Activated CD8-positive, alpha-beta memory T cell treated with anti-CD3 and anti-CD28 coated beads, Interleukin-2, amount 50 U/mL, for 24 hours (primary cell): ENCODE results near the gene DLGAP1.
"Not testable (repeated sequence)": the region's sequence is repeated elsewhere in the genome, so short reads cannot be mapped to it uniquely, and the experiment has no call there.

Experiments used
- DNase-seq: peaks from one replicate; pipeline ENCODE4 v3.0.0-alpha.2; 2020; ENCODE audit errors: extremely low read depth

Gene DLGAP1

DNA sequence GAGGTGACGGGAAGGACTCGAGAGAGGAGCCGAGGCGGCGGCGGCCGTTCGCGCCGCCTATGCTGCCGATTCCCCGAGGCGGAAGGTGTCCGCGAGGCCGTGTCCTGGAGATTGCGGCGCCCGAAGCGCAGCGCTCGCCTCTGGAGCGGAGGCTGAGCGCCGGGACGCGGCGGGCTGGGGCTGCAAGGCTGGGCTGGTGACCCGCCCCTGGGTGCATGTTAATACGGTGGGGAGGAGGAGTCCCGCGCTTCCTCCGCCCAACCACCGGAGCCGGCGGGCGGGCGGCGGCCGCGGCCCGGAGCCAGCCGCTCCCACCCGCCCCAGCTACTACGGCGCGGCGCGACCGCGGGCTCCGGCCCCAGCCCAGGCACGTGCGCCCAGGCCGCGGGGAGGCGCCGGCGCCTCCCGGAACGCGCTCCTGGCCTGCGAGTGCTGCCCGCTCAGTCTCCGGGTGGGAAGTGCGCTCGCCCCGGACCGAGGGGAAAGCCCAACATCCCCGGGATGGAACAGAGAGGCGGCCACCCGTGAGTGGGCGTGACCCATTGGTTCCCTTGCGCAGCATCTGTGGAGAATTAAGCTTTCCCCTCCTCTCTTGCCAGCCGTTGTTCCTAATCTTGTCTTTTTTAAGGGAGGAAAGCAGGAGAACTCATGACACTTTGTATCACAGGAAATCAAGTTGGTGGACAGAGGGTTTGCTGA is at the start of gene DLGAP1:
Gene DLGAP1 (minus strand): TSS at position 195 of the 699 bp plus-strand sequence.
- DNase-seq = no peak

- not testable (repeated sequence) for DNase-seq
These were observed 39.7 kb upstream of the DLGAP1 start for GRCh38 chr18:4494703-4495284.

- DNase-seq = no peak
These were observed 13.4 kb upstream of the DLGAP1 start for GRCh38 chr18:4468511-4468910.

DNA sequence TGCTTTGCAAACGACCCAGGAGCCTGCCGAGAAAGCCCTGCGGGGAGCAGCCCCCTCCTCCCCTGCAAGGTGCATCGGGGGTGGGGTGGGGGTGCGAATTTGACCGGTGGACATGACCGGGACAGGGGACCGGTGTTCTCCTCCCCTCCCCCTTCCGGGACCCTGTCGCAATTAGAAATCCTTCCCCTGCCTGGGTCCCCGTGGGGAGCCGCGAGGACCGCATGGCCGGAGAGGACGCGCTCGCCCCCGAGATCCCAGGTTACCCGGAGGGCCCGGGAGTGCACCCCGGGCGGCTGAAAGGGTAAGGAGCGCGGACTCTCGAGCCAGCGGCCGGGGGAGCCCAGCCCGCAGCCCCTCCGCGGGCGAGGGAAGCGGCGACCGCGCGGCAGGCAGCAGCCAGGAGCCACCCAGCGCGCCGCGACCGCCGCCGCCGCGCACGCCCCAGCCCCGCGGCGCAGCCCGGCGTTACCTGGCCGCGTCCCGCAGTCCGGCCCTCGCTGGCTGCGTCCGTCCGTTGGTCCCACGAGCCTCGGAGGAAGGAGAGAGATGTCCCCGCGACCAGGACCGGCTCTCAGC is 482 bp downstream of the DLGAP1 start:
- DNase-seq = no peak

DNA sequence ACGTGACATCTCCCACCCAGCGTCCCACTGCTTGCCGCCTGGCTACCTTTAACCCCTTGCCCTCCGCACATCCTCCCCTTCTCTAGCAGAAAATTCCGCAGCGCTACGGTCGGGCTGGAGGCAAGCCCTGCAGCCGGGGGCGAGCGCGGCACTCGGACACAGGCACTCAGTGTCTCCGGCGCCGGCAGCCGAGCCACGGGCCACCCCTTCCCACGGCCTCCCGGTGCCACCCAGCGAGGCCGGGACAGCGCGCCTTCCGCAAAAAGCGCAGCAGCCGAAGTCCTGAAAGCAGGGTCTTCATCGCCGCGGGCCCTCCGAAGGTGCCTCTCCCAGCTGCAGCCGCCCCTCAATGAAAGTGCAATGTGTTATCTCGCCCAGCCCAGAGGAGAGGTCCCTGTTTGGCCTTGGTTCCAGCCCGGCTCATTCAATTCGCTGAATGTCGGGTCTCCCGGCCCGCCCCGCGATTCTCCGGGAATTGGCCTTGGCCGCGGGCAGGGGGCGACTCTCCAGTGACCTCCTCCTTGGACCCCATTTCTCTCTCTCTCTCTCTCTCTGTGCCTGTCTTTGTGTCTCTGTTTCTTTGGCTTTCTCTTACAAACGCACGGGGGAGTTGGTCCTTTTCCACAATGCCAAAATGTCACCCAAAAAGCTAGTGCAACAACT is 1.1 kb downstream of the DLGAP1 start:
- no peak for DNase-seq

DNA sequence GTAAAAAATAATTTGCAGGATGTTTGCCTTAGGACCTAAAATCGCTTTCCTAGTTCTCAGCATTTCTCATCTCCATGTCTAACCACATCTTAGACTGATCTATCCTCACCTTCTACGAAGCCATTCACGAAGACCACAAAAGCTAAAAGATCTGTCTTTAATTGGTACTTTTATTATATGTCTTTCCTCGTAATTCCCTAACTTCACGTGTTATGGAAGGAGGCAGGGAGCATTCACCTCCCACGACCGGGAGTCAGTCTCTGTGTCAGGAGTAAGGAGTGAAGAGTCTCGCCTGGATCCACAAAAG is 1.6 kb downstream of the DLGAP1 start:
- DNase-seq = no peak

DNA sequence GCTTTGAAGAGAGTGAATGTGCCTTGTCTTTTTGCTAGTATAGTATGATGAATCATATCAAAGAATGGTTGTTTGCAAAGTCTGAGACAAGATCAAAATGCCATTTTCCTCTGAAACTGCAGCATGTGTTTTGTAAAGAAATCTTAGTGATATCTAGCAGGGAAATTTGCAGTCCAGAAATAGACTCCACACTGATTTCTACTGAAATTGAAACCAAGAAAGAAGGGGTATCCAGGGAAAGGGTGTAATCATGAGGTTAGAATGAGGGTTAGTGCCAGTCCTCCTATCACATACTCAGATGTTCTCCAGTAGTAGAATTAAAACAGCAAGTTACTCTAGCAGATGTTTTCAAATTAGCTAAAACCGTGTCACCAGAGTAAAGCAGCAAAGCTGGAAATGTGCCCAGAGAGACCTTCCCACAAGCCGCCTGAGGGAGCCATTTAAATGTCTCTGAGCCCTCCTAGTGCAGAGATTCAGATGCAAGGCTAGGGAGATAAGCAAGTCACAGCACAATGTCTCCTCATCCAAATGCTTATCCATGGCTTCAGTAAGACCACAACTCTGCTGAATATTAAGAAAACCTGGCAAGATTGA is 4.9 kb downstream of the DLGAP1 start:
- DNase-seq = no peak

DNA sequence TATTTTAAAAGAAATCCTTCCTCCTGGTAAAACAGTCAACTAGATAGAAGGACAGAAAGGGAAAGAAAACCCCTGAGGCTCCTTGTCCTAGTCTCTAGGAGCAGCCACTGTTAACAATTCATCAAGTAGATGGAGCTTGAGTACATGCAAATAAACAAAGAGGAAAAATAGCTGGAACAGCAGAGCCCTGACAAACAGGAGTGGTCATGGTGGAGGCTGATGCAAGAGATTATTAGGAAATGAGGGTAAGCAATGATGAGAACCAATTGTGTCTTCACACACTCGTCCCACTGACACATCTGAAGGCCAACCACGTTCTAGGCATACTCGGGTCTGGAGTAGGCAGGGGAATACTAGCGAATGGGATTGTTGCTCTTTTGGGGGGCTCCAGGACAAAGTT is 9.2 kb downstream of the DLGAP1 start:
- DNase-seq = no peak

GRCh38 chr18:4444306-4444705 is 10.8 kb downstream of the DLGAP1 start:
- no peak for DNase-seq

- no peak for DNase-seq
These were observed 14.0 kb downstream of the DLGAP1 start for GRCh38 chr18:4441098-4441497.

DNA sequence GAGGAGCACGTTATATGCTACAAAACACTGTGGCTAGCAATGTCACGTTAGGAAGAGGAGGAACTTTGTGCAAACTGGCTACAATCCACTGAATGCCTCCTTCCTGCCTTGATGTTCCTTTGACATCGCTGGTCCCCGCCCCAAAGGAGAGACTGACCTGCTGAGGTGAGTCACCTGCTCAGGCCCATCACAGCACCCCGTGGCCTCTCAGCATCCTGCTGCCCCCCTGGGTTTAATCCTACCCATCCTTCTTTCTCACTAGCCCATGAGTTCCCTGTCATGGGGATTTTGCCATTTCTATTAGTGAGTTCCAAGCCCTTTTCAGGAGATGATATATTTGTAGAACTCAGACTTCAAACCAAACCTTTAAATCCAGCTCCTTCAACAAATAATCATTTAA is 16.2 kb downstream of the DLGAP1 start:
- no peak for DNase-seq

- DNase-seq = no peak
These were observed 21.4 kb downstream of the DLGAP1 start for GRCh38 chr18:4433717-4434116.

- DNase-seq = no peak
These were observed 24.3 kb downstream of the DLGAP1 start for GRCh38 chr18:4430836-4431235.

DNA sequence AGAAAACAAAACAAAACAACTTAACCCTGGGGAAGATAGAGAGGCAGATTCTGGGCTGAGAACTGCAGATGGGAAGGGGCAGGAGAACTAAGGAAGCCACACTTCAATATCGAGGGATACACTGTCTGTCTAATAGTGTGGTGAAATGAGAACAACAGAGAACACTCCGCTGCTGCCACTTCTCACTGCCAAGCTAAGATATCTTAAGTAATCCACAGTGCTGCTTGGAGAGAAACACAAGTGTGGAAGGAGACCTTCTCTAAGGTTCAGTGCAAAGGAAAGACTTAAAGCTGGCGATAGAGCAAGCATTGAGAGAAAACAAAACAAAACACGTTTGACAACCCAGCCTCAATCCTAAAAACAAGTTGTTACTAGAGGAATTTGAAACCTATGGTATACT is 37.4 kb downstream of the DLGAP1 start:
- no peak for DNase-seq

DNA sequence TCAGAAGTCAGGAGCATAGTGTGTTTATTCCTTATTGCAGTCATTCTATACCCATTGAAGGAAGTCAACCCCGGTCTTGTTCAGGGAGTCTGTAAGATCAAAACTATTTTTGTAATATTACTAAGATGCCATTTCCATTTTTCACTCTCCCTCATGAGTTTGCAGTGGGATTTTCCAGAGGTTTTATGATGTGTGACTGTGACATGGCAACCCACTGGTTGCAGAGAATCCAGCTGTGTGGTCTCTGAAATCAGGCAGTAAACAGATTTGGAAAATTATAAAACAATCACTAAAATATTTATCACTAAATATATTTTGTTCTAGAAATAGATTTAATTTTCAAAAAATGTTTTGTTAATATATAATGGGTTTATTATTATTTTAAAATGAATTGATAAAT is 38.1 kb downstream of the DLGAP1 start:
- no peak for DNase-seq

DNA sequence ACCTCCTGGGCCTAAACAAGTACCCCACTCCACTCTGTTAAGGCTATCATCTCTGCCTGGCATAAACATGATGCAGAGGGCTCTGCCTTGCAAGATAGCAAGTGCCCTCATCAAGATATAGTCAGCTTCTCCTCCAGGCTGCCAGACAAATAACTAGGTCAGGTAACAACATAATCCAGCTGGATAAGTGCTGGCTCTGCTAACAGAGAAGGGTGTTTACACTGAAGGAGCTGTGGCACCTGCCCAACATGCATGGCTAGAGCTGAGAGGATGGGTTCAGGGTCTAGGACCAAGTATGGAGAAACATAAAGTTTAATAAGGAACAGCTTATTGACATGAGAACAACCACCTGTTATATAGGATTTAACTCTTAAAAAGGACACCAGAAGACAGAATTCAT is 42.8 kb downstream of the DLGAP1 start:
- DNase-seq = no peak

DNA sequence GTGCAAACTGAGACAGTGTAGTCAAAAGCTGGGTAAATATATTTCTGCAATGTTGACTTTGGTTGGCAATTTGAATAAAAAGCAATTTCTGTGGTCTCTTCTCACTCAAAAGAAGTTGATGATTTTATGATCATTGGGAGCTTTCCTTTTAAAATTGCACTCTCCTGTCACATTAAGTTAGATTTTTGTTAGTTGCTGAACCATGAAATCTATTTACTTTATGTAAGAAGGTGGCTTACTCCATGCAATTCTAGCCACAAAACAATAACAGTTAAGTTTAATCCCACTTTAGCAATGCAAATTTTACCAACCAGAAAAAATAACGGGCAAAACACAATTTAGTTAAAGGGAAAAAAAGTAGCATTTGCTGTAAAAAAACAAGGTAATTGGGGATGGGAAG is 48.3 kb downstream of the DLGAP1 start:
- no peak for DNase-seq

DNA sequence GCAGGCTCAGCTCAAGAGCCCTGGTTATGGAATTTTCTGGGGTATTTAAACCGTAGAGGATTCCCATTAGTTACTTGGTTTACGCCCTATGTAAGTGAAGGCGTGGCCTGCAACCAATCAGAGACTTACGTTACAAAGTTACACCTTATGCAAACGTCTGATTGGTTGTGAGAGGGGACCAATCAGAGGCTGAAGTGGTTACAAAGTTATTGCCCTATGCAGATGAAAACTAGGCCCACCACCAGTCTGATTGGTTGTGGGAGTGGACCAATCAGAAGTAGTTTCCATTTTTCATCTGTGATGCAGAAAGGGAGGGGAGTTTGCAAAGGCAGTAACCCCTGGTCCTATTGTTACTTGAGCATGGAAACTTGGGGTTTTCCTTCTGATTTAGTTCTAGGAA is 49.1 kb downstream of the DLGAP1 start:
- no peak for DNase-seq

DNA sequence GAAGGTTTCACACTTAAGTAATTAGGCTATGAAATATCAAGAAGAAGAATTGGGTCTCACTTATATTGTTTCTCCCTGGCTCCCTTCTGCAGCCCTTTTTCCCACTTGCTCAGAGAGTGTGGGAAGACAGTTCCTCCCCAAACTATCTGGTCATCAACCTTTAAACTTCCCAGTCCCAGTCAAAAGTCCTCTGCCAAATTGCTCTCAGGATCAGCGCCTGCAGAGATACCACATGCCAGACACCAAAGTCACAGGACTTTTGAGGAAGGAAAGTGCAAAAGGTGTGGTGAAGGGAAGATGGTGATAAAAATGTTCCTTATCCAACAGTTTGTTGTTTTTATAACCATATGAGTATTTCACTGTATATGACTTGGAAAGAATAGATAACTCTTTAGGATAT is 51.3 kb downstream of the DLGAP1 start:
- no peak for DNase-seq

GRCh38 chr18:4400911-4401310 is 54.2 kb downstream of the DLGAP1 start:
- DNase-seq = no peak

DNA sequence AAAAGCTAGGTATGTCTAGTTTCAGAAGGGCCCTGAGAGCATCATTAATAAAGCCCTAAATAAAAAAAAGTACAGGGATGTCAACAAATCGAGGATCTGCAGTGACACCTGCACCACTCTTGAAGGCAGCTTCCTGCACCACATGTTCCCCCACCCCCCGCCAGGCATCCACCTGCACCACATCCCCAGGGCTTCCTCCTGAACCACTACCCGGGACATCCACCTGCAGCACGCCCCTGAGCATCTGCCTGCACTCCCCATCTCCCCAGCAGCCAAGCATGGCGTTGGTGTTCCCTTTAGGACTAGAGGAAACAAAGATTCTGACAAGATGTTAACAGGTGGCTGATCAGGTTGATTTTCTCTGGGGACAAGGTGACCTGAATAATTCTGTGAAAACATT is 55.2 kb downstream of the DLGAP1 start:
- DNase-seq = no peak

DNA sequence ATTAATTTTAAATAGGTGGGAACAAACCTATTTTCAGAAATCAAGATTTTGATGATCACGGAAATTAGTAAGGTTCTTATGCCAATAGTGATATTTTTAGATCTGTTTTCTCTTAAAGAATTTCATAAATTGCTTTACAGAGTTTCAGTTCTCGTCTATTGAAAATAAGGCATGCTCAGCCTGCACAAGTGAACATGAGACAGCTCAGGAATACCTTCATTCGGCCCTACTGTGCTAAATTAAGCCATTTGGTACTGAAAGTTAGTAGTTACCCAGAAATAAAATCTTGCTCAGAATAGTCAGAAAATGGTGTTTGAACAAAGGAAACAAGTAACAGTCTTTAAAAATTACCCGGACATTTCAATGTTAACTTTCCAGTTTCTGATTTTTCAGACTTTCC is 60.4 kb downstream of the DLGAP1 start:
- DNase-seq = no peak

- DNase-seq = no peak
These were observed 63.2 kb downstream of the DLGAP1 start for GRCh38 chr18:4391859-4392258.
